Pons (tissue), 1 donor: ENCODE results near the gene BLOC1S3.

Experiments
- DNase-seq: peaks from one replicate; pipeline ENCODE4 v3.0.0-alpha.2; 2016; ENCODE audit warnings: low spot score

BLOC1S3 gene

GRCh38 chr19:45178262-45179071 is at the start of gene BLOC1S3:
BLOC1S3 (plus strand) TSS chr19:45178784; CDS start chr19:45179297, 513 bp downstream.
- DNase-seq = peak; percentile 100

- no peak for DNase-seq
Observed at GRCh38 chr19:45128806-45129205, 49.8 kb upstream of the BLOC1S3 start.

- no peak for DNase-seq
Observed at GRCh38 chr19:45130236-45130635, 48.3 kb upstream of the BLOC1S3 start.

GRCh38 chr19:45130888-45131615 is 47.5 kb upstream of the BLOC1S3 start:
- DNase-seq = no peak

GRCh38 chr19:45133661-45134060 is 44.9 kb upstream of the BLOC1S3 start:
- no peak for DNase-seq

DNA sequence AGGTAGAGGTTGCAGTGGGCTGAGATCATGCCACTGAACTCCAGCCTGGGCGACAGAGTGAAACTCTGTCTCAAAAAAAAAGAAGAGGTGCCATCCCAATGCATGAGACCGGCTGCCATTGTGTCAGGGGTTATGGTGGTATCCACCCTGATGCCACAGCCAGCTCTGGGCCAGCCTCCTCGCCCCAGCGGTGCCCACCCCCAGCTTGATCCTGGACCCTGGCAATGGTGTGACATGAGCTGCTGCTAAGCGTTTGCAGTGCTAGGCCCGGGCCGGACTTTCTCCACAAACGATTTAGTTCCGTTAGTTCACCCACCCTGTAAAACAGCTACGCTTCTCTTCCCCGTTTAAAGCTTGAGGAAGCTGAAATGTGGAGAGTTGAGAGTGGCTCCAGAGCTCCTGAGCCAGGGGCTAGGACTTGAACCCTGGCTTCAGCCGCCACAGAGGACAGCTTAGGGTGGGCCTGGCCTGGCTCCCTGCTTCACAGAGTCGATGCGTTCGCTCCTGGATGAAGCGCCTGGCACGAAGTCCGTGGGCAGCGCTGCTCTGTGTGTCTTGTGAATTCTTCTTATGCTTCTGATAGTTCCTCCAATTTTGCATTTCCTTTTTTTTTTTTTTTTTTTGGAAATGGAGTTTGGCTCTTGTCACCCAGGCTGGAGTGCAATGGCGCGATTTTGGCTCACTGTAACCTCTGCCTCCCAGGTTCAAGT is 43.3 kb upstream of the BLOC1S3 start:
- DNase-seq = no peak

- DNase-seq = no peak
Observed at GRCh38 chr19:45136507-45137178, 41.9 kb upstream of the BLOC1S3 start.

DNA sequence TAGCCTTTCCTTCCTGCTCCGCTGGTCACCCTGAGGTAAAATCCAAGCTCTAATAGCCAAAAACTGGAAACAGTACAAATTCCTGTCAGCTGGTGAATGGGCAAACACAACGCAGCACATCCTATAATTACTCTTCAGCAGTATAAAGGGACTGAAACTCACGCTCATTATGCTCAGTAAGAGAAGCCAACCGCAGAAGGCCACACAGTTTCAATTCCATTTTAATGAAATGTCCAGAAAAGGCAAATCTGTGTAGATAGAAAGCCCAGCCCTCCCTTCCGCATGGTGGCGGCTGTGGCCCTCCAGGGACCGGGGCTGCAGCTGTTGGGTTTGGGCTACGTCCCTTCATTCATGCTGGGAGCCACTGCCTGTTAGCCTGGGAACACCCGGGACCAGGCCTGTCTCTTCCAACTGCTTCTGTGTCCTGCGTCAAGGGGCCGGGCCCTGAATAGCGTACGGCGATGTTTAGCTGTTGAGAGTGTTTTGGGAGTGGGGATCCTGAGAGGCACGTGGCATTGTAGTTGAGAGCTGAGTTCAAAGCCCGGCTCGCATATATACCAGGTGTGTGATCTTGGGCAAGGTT is 41.3 kb upstream of the BLOC1S3 start:
- no peak for DNase-seq

GRCh38 chr19:45138303-45138751 is 40.3 kb upstream of the BLOC1S3 start:
- no peak for DNase-seq

GRCh38 chr19:45139286-45140143 is 39.1 kb upstream of the BLOC1S3 start:
- DNase-seq = no peak

GRCh38 chr19:45140144-45140503 is 38.5 kb upstream of the BLOC1S3 start:
- no peak for DNase-seq

DNA sequence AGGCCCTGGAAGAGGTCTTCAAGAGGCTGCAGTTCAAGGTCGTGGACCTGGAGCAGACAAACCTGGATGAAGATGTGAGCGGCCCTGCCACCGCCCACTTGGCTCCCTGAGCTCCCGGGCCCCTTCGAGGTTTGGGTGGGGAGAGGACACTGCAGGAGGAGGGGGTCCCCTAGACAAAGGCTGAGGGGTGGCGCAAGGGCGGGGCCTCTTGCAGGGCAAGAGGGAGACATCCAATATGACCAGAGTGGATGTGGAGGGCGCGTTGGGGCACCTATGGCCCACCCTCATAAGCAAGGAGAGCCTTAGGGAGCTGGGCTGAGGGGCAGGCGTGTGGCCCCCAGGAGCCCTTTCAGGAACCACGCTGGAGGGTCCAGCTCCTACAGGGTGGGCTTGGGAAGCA is 38.1 kb upstream of the BLOC1S3 start:
- DNase-seq = no peak

- no peak for DNase-seq
Observed at GRCh38 chr19:45141203-45141900, 37.2 kb upstream of the BLOC1S3 start.

- DNase-seq = no peak
Observed at GRCh38 chr19:45142016-45142725, 36.4 kb upstream of the BLOC1S3 start.

- no peak for DNase-seq
Observed at GRCh38 chr19:45142726-45143110, 35.9 kb upstream of the BLOC1S3 start.

DNA sequence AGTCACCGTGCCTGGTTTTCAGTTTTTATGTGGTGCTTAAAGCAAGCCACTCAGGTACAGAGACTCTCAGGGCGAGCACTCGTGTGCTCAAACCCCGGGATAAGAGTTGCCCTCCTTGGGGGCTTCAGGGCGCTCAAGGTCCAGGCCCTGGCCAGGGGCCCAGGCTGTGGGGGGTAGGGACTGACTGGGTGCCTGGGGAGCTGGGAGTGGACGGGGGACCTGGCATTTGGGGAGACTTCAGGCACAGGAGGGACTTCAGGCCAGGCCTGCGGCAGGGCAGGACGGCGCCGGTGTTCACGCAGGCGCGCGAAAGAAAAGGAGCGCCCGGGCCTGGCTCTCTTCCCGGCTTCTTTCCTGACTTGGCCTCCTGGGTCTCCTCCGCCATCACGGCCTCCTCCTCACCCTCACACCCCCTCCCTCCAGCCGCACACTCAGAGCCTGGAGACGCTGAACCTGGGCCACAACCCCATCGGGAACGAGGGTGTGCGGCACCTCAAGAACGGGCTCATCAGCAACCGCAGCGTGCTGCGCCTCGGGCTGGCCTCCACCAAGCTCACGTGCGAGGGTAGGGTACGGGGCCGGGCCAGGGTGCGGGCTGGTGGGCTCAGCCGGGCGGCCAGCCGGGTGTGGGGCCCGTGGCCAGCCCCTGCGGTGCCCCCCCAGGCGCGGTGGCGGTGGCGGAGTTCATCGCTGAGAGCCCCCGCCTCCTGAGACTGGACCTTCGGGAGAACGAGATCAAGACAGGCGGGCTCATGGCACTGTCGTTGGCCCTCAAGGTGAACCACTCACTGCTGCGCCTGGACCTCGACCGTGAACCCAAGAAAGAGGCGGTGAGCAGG is 33.9 kb upstream of the BLOC1S3 start:
- no peak for DNase-seq

- no peak for DNase-seq
Observed at GRCh38 chr19:45145270-45146189, 33.1 kb upstream of the BLOC1S3 start.

DNA sequence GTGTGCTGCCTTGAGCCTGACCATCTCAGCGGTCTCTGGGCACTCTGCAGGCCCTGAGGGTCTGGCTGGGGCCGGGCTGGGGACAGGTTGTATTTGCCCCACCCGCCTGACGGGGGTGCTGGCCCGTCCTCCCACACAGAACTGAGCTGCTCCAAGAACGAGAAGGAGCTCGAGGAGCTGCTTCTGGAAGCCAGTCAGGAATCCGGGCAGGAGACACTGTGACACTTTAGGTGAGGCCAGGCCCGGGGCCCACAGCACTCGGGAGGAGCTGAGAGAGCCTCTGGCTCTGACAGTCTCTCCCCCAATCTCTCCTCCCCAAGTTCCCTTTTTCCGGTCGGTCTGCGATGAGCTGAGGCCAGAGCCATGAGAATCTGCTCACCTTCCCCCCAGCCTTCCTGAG is 32.3 kb upstream of the BLOC1S3 start:
- DNase-seq = no peak
